ENCODE results near the gene YIPF3. TPM values are rescaled to one million over a fixed set of nuclear protein-coding genes. Genes with fewer than 3 reads are reported as not detected.

YIPF3 gene
- total and polyA plus RNA-seq, 9 of the 15 experiments (the other 6 are each of a cell fraction or from before 2014, with no cell fraction given) = 27.5 to 75.3 (median 57.6) TPM

DNA sequence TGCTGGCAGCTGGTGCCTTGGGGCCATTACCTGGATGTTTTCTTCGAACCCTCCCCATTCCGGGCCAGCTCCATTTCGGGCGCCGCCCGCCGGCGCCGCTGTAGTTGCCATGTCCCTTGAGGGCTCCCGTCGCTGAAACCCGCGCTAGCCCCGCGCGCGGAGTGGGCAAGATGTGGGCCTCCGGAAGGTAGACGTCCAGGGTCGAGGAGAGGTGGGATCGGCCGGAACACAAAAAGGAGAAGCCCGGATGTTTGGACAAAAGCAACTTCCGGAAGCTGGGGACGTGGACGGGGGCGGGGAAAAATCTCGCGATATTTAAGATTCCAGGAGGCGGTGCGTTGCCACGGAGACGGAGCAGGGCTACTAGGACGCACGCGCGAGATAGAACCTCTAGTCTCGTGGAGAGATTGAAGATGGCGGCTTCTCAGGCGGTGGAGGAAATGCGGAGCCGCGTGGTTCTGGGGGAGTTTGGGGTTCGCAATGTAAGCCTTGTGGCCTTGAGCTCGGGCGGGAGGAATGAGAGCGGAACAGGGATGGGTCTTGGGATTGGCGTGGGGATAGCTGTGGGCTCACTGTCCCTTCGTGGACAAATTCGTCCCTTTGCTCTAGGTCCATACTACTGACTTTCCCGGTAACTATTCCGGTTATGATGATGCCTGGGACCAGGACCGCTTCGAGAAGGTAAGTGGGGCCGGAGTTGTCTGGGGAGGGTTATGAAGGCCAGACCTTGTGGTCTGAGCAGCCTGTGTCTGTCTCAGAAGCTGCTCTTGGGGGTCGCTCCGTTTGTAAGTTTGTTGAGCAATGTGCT lies at the start of gene YIPF3, which contains the start of gene POLR1C (continued):
- TF ChIP-seq E2F4 (CRISPR knock-in tag; IDR thresholded peaks at IDR 0.05; ENCODE audit: low read depth) (no peak), PKNOX1 (IDR thresholded peaks at IDR 0.05) (peak; percentile 67), JUN (IDR thresholded peaks at IDR 0.05; ENCODE audit: borderline replicate concordance, low read depth, low read length) (no peak), JUN (CRISPR knock-in tag; IDR thresholded peaks at IDR 0.05; ENCODE audit: borderline replicate concordance) (0 out of 2 replicates have a peak, but pooled peaks have one; percentile 21), MNT (conservative IDR thresholded peaks at IDR 0.05) (peak; percentile 94 to 98), ZNF764 (CRISPR knock-in tag; IDR thresholded peaks at IDR 0.05; ENCODE audit: low read depth) (no peak), SIN3A (IDR thresholded peaks at IDR 0.05; ENCODE audit: borderline replicate concordance in 2 of 2, control insufficient read depth in 1 of 2, low read depth in 2 of 2, low read length in 2 of 2) (peak; percentile 96 to 98), MIER1 (IDR thresholded peaks at IDR 0.05; ENCODE audit: low read depth) (no peak; the same call in 1 of the 2 replicates), LCOR (CRISPR knock-in tag; IDR thresholded peaks at IDR 0.05) (peak; percentile 92; the same call in 1 of the 2 replicates)
